Mononuclear cell (primary cell): ENCODE measurements around the gene SCIN. TPM values are rescaled to one million over a fixed set of nuclear protein-coding genes. Genes with fewer than 3 reads are reported as not detected.
"Not testable (repeated sequence)": the region's sequence is repeated elsewhere in the genome, so short reads cannot be mapped to it uniquely, and the experiment has no call there.

Source experiments
- H3K27me3 ChIP-seq: 2 replicates; pipeline ENCODE4 v1.6.0; 2011; ENCODE audit warnings: low read length, control low read depth; ENCODE audit not compliant: insufficient read depth
- H3K4me1 ChIP-seq: 2 replicates; pipeline ENCODE4 v1.5.1; 2011; ENCODE audit warnings: mild to moderate bottlenecking, low read length, control low read depth; ENCODE audit not compliant: insufficient read depth
- H3K4me3 ChIP-seq: 2 replicates; pipeline ENCODE4 v1.5.1; 2011; ENCODE audit warnings: mild to moderate bottlenecking, low read length, moderate library complexity
- H3K9me3 ChIP-seq: 2 replicates; pipeline ENCODE4 v1.5.1; 2011; ENCODE audit warnings: low read depth, mild to moderate bottlenecking, control low read depth, low read length
- total RNA-seq: library from RNA; depleted of rRNA; stranded (reverse); fragments of >200 nt; gene quantifications from one replicate; pipeline ENCODE4 v1.2.3, GENCODE V29; 2012

Gene SCIN
- total RNA-seq, 1 donor = 0.21 TPM

DNA sequence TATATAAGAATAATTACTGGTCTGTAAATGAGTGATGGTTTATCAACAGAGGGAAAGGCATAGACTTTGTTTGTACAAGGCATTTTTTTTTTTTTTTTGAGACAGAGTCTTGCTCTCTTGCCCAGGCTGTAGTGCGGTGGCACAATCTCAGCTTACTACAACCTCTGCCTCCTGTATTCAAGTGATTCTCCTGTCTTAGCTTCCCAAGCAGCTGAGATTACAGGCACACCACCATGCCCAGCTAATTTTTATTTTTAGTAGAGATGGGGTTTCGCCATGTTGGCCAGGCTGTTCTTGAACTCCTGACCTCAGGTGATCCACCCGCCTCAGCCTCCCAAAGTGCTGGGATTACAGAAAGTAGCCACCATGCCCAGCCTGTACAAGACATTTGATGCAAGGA, 120.9 kb downstream of the SCIN start:
- not testable (repeated sequence) for H3K4me3 ChIP-seq, H3K4me1 ChIP-seq, H3K27me3 ChIP-seq, H3K9me3 ChIP-seq

DNA sequence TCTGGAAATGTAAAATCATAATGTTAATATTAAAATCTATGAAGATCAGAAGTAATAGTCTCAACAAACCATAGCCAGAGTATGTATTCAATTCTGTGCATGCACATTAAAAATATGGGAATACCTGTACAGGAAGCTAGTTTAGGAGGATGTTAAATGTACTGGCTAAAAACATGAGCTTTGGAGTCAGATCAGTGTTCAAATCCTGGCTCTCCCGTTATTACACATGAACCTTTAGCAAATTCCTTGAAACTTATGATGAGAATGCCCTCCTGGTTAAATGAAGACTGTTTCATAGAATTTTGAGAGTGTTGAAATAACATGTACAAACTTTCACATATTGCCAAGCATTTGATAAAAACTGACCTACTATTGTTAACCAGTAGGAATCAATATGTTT, 121.5 kb downstream of the SCIN start:
- Histone ChIP-seq H3K4me3 (no peak overlapping the region), H3K4me1 (peaks cover 8% of the 10 kb centered on the region), H3K9me3 (no peaks in the 10 kb centered on the region), H3K27me3 (no peaks in the 10 kb centered on the region)

DNA sequence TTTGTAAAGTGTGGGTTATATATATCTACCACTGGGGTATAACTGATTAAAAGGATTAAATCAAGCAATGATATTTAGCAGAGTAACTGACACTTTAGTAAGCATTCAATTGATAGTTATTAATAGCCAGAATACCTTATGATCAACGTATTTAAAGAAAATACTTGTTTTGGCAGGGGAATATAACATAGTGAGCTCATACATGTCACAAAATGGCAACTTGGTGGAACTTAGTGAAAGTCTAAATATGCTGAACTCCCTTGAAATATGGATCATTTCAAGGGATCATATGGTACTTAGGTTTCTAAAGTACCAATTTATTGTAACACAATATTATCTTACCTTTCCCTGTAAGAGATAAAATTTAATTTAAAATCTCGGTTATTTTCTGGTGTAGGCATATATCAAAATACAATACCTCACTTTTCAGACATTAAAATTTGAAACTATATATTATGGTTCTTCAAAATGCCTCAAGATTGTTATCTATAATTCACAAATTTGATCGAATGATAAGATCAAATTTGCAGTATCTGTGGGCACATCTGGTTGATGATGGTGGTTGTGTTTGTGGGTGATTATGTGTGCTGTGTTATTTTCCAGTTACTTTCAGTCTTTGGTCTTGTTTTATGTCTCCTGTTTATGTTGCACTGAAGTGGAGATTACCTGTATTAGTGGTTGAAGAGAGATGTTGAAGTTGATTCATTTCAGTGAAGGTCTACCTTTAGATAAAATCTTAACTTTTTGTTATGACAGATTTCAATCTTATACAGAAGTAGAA, 122.1 kb downstream of the SCIN start:
- Histone ChIP-seq H3K4me1 (peaks cover 5% of the 10 kb centered on the region), H3K9me3 (no peaks in the 10 kb centered on the region), H3K4me3 (no peak overlapping the region), H3K27me3 (no peaks in the 10 kb centered on the region)

DNA sequence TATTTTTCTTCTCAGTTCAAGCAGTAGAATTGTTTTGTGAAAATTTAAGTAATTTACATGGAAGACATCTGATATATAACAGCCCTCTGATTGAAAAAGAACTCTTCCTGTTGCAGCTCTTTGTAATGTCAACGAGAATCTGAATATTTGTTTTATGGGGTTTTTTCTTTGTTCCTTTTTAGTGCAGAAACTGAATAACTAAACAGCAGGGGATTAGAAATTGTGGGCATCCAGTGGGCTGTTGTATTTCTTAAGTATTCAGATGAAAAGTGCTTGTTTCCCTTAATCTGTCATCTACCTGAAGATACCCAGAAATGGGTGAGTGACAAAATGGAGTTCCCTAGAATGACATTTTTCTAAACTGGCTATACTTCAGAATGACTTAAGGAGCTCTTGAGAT, 124.3 kb downstream of the SCIN start:
- no peaks in the 10 kb centered on the region for H3K27me3 ChIP-seq
- no peaks in the 10 kb centered on the region for H3K4me1 ChIP-seq
- no peak overlapping the region for H3K4me3 ChIP-seq
- no peaks in the 10 kb centered on the region for H3K9me3 ChIP-seq

DNA sequence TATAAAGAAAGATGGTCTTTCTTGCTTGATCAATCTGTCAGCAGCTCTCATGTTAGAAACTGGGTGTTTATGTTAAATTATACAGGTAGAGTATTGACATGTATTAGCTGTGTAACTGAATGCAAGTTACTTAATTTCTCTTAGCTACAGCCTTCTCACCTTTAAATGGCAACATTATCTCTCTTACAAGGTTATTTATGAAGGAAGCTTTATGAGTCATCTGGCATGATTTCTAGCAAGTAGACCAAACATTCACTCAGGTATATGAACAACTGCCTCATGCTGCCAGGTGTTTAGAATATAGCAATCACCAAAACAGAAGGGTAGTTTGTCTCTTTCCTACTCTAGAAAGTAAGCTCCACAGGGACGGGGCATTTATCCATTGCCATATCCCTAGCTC, 125.4 kb downstream of the SCIN start:
- H3K27me3 ChIP-seq = no peaks in the 10 kb centered on the region
- no peaks in the 10 kb centered on the region for H3K9me3 ChIP-seq
- no peak overlapping the region for H3K4me3 ChIP-seq
- no peaks in the 10 kb centered on the region for H3K4me1 ChIP-seq

DNA sequence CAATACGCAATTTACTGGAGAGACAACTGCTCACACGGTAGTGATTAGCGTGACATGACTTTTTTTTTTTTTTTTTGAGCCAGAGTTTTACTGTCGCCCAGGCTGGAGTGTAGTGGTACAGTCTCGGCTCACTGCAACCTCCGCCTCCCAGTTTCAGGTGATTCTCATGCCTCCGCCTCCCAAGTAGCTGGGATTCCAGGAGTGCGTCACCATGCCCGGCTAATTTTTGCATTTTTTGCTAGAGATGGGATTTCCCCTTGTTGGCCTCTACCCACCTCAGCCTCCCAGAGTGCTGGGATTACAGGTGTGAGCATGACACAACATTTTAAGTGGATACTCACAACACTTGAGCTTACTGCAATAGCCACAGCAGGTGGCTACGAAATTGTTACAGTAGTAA, 128.8 kb downstream of the SCIN start:
- Histone ChIP-seq H3K4me3 (no peak overlapping the region), H3K4me1 (no peaks in the 10 kb centered on the region), H3K9me3 (no peaks in the 10 kb centered on the region), H3K27me3 (no peaks in the 10 kb centered on the region)

DNA sequence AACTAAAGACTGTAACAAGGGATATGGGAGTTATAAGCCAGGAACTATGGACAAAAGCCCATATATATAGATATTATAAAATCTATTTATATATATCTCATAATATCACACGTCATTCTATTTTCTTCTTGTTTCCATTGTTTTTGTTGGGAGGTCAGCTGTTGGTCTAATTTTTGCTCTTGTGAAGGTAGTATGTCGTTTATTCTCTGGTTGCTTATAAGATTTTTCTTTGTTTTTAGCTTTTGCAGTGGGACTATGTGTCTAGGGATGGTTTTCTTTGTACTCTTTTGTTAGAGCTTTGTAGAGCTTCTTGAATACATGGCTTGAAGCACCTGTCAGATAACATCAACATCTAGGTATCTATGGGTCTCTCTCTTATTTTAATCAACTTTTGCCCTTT, 130.9 kb downstream of the SCIN start:
- Histone ChIP-seq H3K4me3 (no peak overlapping the region), H3K4me1 (no peaks in the 10 kb centered on the region), H3K27me3 (no peaks in the 10 kb centered on the region), H3K9me3 (no peaks in the 10 kb centered on the region)

DNA sequence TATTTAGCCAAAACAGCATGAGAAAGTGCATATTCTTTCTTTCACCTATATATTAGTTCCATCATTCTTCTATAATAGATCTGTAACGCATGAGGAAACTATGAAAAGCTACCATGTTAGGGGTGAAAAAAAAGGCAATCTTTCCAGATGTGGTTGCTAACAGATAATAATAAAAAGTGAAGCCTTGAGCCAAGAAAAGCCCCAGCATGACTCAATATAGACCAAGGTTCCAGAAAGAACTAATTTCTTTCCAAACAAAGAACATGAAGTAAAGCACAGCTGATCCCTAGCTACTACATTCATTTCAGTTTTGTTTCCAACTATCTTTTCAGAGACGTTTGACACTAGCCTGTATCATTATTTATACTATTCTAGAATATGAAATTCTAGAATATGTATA, 133.4 kb downstream of the SCIN start:
- Histone ChIP-seq H3K27me3 (no peaks in the 10 kb centered on the region), H3K9me3 (no peaks in the 10 kb centered on the region), H3K4me1 (no peaks in the 10 kb centered on the region), H3K4me3 (no peak overlapping the region)

DNA sequence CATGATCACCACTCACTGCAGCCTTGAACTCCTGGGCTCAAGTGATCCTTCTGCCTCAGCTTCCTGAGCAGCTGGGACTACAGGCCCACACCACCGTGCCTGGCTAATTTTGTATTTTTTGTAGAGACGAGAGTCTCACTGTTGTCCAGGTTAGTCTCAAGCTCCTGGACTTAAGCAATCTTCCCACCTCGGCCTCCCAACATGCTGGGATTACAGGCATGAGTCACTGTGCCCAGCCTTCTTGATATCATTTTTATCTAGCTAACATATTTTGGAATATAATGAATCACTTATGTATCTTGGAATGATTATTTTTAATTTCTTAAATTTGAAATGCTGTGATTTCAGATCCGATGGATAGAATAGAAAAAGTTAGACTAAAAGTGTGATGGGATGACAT, 135.4 kb downstream of the SCIN start:
- Histone ChIP-seq H3K4me3 (no peak overlapping the region), H3K27me3 (no peaks in the 10 kb centered on the region), H3K9me3 (no peaks in the 10 kb centered on the region), H3K4me1 (no peaks in the 10 kb centered on the region)

DNA sequence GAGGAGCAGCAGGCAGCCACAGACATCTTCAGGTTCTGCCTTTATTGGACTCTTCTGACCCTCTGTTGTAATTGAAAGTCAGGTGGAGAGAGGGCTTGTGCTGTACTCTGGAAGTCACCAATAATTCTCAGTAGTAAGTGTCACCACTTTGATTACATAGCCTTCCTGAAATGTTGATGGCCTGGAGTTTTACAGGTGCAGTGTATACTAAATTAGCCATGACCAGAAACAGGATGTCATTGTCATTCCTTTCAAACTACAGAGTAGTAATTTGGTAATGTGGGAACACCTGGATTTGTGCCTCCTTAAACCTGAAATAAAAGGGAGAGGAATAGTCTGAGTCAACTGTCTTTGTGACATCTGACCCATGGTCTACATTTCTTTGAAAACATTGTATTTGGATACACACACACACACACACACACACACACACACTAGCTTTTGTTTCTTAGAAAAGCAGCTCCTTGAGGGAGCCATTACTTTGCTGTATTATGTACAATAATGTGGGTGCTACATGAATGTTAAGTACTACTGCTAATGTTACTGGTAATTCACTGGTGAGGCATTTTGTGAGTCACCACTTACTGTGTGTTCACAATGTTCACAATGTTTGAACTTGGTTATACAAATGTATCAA, 136.5 kb downstream of the SCIN start:
- no peaks in the 10 kb centered on the region for H3K9me3 ChIP-seq
- no peak overlapping the region for H3K4me3 ChIP-seq
- no peaks in the 10 kb centered on the region for H3K27me3 ChIP-seq
- no peaks in the 10 kb centered on the region for H3K4me1 ChIP-seq

DNA sequence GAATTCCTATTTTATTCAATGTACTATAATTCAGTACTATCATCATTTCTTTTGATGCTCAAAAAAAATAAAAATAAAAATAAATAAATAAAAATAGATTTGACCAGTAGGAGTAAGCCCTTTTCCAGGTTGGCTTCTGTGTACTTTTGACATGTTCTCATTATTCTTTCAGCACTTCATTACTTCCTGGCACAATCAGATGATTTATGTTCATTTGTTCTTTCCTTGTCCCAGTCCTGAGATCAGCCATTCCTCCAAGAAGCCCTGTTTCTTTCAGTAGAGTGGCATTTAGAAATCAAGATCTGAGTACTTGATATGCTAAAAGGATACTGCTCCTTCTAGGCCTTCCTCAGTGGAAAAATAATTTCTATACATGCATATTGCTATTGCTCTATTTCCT, 137.8 kb downstream of the SCIN start:
- H3K9me3 ChIP-seq = no peaks in the 10 kb centered on the region
- no peaks in the 10 kb centered on the region for H3K27me3 ChIP-seq
- H3K4me1 ChIP-seq = no peaks in the 10 kb centered on the region
- H3K4me3 ChIP-seq = no peak overlapping the region

Other genes with a start within 250 kb of the SCIN start
- 1.6 TPM for gene VWDE, start 166.9 kb upstream of the SCIN start, total RNA-seq
- 129 TPM for gene ARL4A, start 116.9 kb downstream of the SCIN start, total RNA-seq